Activated CD8-positive, alpha-beta T cell treated with anti-CD3 and anti-CD28 coated beads for 36 hours (primary cell): ENCODE results near the gene TYMP. TPM values are rescaled to one million over a fixed set of nuclear protein-coding genes. Genes with fewer than 3 reads are reported as not detected.

ENCODE experiments used
- ATAC-seq: fragments of 200-7000 bp; cut with Tn5 transposase; one replicate; pipeline ENCODE4 v1.10.0; 2021; ENCODE audit warnings: mild to moderate bottlenecking, moderate library complexity
- CTCF ChIA-PET: fragments of 350-600 bp; sonication (Branson Sonifier 250); formaldehyde crosslinking; loops from one replicate; lab custom pipeline; 2021; ENCODE audit warnings: antibody characterized with exemption; lab: Charles Lee
- POLR2A ChIA-PET: fragments of 350-600 bp; sonication (Branson Sonifier 250); formaldehyde crosslinking; loops from one replicate; lab custom pipeline; 2021; ENCODE audit warnings: antibody characterized with exemption; lab: Charles Lee
- DNase-seq: peaks from one replicate; pipeline ENCODE4 v3.0.0-alpha.2; 2020
- H3K27ac Mint-ChIP-seq: one replicate; pipeline ENCODE4 v1.8.0; 2021; ENCODE audit warnings: mild to moderate bottlenecking, mixed read lengths
- H3K27me3 Mint-ChIP-seq: one replicate; pipeline ENCODE4 v1.8.0; 2021; ENCODE audit warnings: mixed read lengths
- H3K36me3 Mint-ChIP-seq: one replicate; pipeline ENCODE4 v1.8.0; 2021; ENCODE audit warnings: low read depth, mixed read lengths
- H3K4me1 Mint-ChIP-seq: one replicate; pipeline ENCODE4 v1.8.0; 2021; ENCODE audit warnings: low read depth, mixed read lengths
- H3K4me3 Mint-ChIP-seq: one replicate; pipeline ENCODE4 v1.8.0; 2021; ENCODE audit warnings: mild to moderate bottlenecking, moderate library complexity, mixed read lengths
- H3K9me3 Mint-ChIP-seq: one replicate; pipeline ENCODE4 v1.8.0; 2021; ENCODE audit warnings: mixed read lengths
- CTCF ChIP-seq: fragments of 200-600 bp; IDR thresholded peaks from one replicate; pipeline ENCODE4 v1.8.0; 2022; ENCODE audit warnings: antibody characterized with exemption, mild to moderate bottlenecking
- intact Hi-C: fragments of 100-400 bp; cut with micrococcal nuclease; formaldehyde crosslinking; loops from one replicate; pipeline ENCODE4 v1.10.0; 2022
- total RNA-seq, 2 experiments: library from RNA; stranded (reverse); gene quantifications; one replicate each; pipeline ENCODE4 v1.2.3, GENCODE V29; 2021

TYMP gene
- total RNA-seq, 2 experiments from 2014 or later: 24.2 to 24.7 TPM

GRCh38 chr22:50483977-50484853 is 45.6 kb downstream of the TYMP start:
- CTCF ChIA-PET: interaction anchor here (0.7 kb wide), 1 partner anchor 143 kb away, joined by 3 read pairs; no protein-coding TSS in a partner anchor
- intact Hi-C loops: no loop called here

GRCh38 chr22:50483556-50483955 is 46.3 kb downstream of the TYMP start:
- no peak overlapping the region for H3K27ac Mint-ChIP-seq
- no peaks in the 10 kb centered on the region for H3K9me3 Mint-ChIP-seq
- intact Hi-C loops: no loop called here
- ChIA-PET CTCF (interaction anchor here (0.7 kb wide), 1 partner anchor 142 kb away, joined by 3 read pairs; no protein-coding TSS in a partner anchor), POLR2A (interaction anchor here (0.6 to 3.3 kb wide), 3 partner anchors 7 to 16 kb away, joined by 4 to 11 read pairs (median 5); no protein-coding TSS in a partner anchor)
- ATAC-seq: no peak
- H3K36me3 Mint-ChIP-seq: no peaks in the 10 kb centered on the region
- no peak overlapping the region for H3K4me3 Mint-ChIP-seq
- peaks cover 6% of the 10 kb centered on the region for H3K27me3 Mint-ChIP-seq
- TF ChIP-seq CTCF: no peak
- H3K4me1 Mint-ChIP-seq: peaks cover 3% of the 10 kb centered on the region
- DNase-seq: no peak

More at GRCh38 chr22:50483977-50484853, 45.6 kb downstream of the TYMP start:
- H3K4me1 Mint-ChIP-seq: peaks cover 3% of the 10 kb centered on the region
- ATAC-seq (no peak), DNase-seq (no peak)
- H3K4me3 Mint-ChIP-seq: no peak overlapping the region
- no peak for TF ChIP-seq CTCF
- POLR2A ChIA-PET: interaction anchor here (1.1 to 3.3 kb wide), 4 partner anchors 11 to 58 kb away, joined by 3 to 11 read pairs (median 4); no protein-coding TSS in a partner anchor
- peaks cover 6% of the 10 kb centered on the region for H3K27me3 Mint-ChIP-seq
- H3K9me3 Mint-ChIP-seq: no peaks in the 10 kb centered on the region
- no peak overlapping the region for H3K27ac Mint-ChIP-seq
- H3K36me3 Mint-ChIP-seq: no peaks in the 10 kb centered on the region

- ATAC-seq: no peak
- POLR2A ChIA-PET: interaction anchor here (0.6 to 3.3 kb wide), 3 partner anchors 8 to 14 kb away, joined by 4 to 11 read pairs (median 4); no protein-coding TSS in a partner anchor
- Mint-ChIP-seq H3K36me3 (no peaks in the 10 kb centered on the region), H3K4me3 (peak overlapping the region; percentile 19), H3K9me3 (no peaks in the 10 kb centered on the region), H3K4me1 (peaks cover 3% of the 10 kb centered on the region), H3K27ac (no peak overlapping the region), H3K27me3 (peaks cover 6% of the 10 kb centered on the region)
- no peak for TF ChIP-seq CTCF
- no peak for DNase-seq
- intact Hi-C loops: no loop called here
- CTCF ChIA-PET: interaction anchor here (0.8 kb wide), 1 partner anchor 11 kb away, joined by 3 read pairs; no protein-coding TSS in a partner anchor
These were observed 46.7 kb downstream of the TYMP start for GRCh38 chr22:50483106-50483505.

GRCh38 chr22:50482107-50483074 is 47.4 kb downstream of the TYMP start:
- ChIA-PET CTCF (interaction anchor here (0.8 to 1.0 kb wide), 3 partner anchors 10 to 16 kb away, joined by 3 to 5 read pairs (median 3); no protein-coding TSS in a partner anchor), POLR2A (interaction anchor here (1.7 to 3.3 kb wide), 2 partner anchors 9 to 13 kb away, joined by 4 to 11 read pairs; no protein-coding TSS in a partner anchor)
- TF ChIP-seq CTCF: no peak
- no peaks in the 10 kb centered on the region for H3K9me3 Mint-ChIP-seq
- peak overlapping the region; percentile 63 for H3K27ac Mint-ChIP-seq
- peak overlapping the region; percentile 79 for H3K4me3 Mint-ChIP-seq
- H3K36me3 Mint-ChIP-seq: no peaks in the 10 kb centered on the region
- intact Hi-C loops: no loop called here
- no peak for DNase-seq
- ATAC-seq: peak; percentile 15
- H3K27me3 Mint-ChIP-seq: peaks cover 6% of the 10 kb centered on the region
- peaks cover 3% of the 10 kb centered on the region for H3K4me1 Mint-ChIP-seq
